Nephron progenitor cell (in vitro differentiated cells): ENCODE results near the gene THOC2.

Experiments used
- DNase-seq: peaks from one replicate; pipeline ENCODE4 v3.0.0; 2021
- H3K27ac Mint-ChIP-seq: 2 replicates; pipeline ENCODE4 v1.8.0; 2021; ENCODE audit warnings: mild to moderate bottlenecking, moderate library complexity, mixed read lengths
- H3K27me3 Mint-ChIP-seq: 2 replicates; pipeline ENCODE4 v1.8.0; 2021; ENCODE audit warnings: mild to moderate bottlenecking, low read depth, mixed read lengths; ENCODE audit not compliant: poor library complexity
- H3K36me3 Mint-ChIP-seq: 2 replicates; pipeline ENCODE4 v1.8.0; 2021; ENCODE audit warnings: low read depth, mixed read lengths
- H3K4me1 Mint-ChIP-seq: 2 replicates; pipeline ENCODE4 v1.8.0; 2021; ENCODE audit warnings: mixed read lengths
- H3K4me3 Mint-ChIP-seq: 2 replicates; pipeline ENCODE4 v1.8.0; 2021; ENCODE audit warnings: mild to moderate bottlenecking, moderate library complexity, mixed read lengths
- H3K9me3 Mint-ChIP-seq: 2 replicates; pipeline ENCODE4 v1.8.0; 2021; ENCODE audit warnings: mild to moderate bottlenecking, moderate library complexity, mixed read lengths
- CTCF ChIP-seq: fragments of 200-600 bp; sonication (generic); IDR thresholded peaks from 2 replicates; pipeline ENCODE4 v1.5.0; 2021; ENCODE audit warnings: antibody characterized with exemption

Gene THOC2

GRCh38 chrX:123562342-123563146 lies 170.3 kb downstream of the THOC2 start:
- Mint-ChIP-seq H3K36me3 (no peaks in the 10 kb centered on the region), H3K27ac (no peak overlapping the region), H3K4me1 (no peaks in the 10 kb centered on the region), H3K9me3 (peaks cover 56% of the 10 kb centered on the region), H3K4me3 (no peak overlapping the region), H3K27me3 (peaks cover 2% of the 10 kb centered on the region)
- TF ChIP-seq CTCF, result no peak
- DNase-seq, result no peak

GRCh38 chrX:123561439-123562215 lies 171.2 kb downstream of the THOC2 start:
- no peak for TF ChIP-seq CTCF
- peaks cover 2% of the 10 kb centered on the region for H3K27me3 Mint-ChIP-seq
- H3K4me1 Mint-ChIP-seq, result no peaks in the 10 kb centered on the region
- no peak overlapping the region for H3K27ac Mint-ChIP-seq
- H3K4me3 Mint-ChIP-seq, result no peak overlapping the region
- no peak for DNase-seq
- H3K36me3 Mint-ChIP-seq, result no peaks in the 10 kb centered on the region
- H3K9me3 Mint-ChIP-seq, result peaks cover 47% of the 10 kb centered on the region

GRCh38 chrX:123550829-123551228 lies 182.0 kb downstream of the THOC2 start:
- Mint-ChIP-seq H3K27me3 (peaks cover 7% of the 10 kb centered on the region), H3K4me3 (no peak overlapping the region), H3K27ac (no peak overlapping the region), H3K9me3 (peaks cover 40% of the 10 kb centered on the region), H3K4me1 (peaks cover 4% of the 10 kb centered on the region), H3K36me3 (no peaks in the 10 kb centered on the region)
- no peak for TF ChIP-seq CTCF
- DNase-seq, result no peak
